ENCODE measurements around the gene FAM43A.

FAM43A gene

GRCh38 chr3:194682694-194683310 lies 2.9 kb upstream of the FAM43A start:
- H2AFZ ChIP-seq (ENCODE audit: low read depth), result peak overlapping the region; percentile 73
- H3K4me1 ChIP-seq (ENCODE audit: low read depth, poor library complexity, severe bottlenecking), result peaks cover 42% of the 10 kb centered on the region
- no peaks in the 10 kb centered on the region for H3K79me2 ChIP-seq (ENCODE audit: insufficient read depth, low read depth)
- no peaks in the 10 kb centered on the region for H4K20me1 ChIP-seq (ENCODE audit: insufficient read depth)
- H3K27me3 ChIP-seq (ENCODE audit: insufficient read depth, low read depth), result peaks cover 13% of the 10 kb centered on the region
- peak overlapping the region; percentile 70 for H3K4me2 ChIP-seq
- H3K36me3 ChIP-seq (ENCODE audit: insufficient read depth), result no peaks in the 10 kb centered on the region
- no peak overlapping the region for H3K27ac ChIP-seq
- peak; percentile 89 for TF ChIP-seq CTCF (conservative IDR thresholded peaks at IDR 0.05; ENCODE audit: low read depth, low read length)
- H3K9ac ChIP-seq, result no peak overlapping the region
- no peak overlapping the region for H3K4me3 ChIP-seq (IDR thresholded peaks at IDR 0.05; ENCODE audit: insufficient read depth, low read depth, low read length)

- Histone ChIP-seq H4K20me1 (ENCODE audit: insufficient read depth) (no peaks in the 10 kb centered on the region), H3K4me3 (IDR thresholded peaks at IDR 0.05; ENCODE audit: insufficient read depth, low read depth, low read length) (no peak overlapping the region), H3K79me2 (ENCODE audit: insufficient read depth, low read depth) (no peaks in the 10 kb centered on the region), H3K4me2 (peak overlapping the region; percentile 70; the same call in 1 of the 2 replicates), H3K27ac (no peak overlapping the region), H3K36me3 (ENCODE audit: insufficient read depth) (no peaks in the 10 kb centered on the region), H2AFZ (ENCODE audit: low read depth) (no peak overlapping the region), H3K9ac (no peak overlapping the region), H3K27me3 (ENCODE audit: insufficient read depth, low read depth) (peaks cover 13% of the 10 kb centered on the region), H3K4me1 (ENCODE audit: low read depth, poor library complexity, severe bottlenecking) (peaks cover 42% of the 10 kb centered on the region)
- TF ChIP-seq CTCF (conservative IDR thresholded peaks at IDR 0.05; ENCODE audit: low read depth, low read length), result no peak
Measured at GRCh38 chr3:194683380-194683779, 2.3 kb upstream of the FAM43A start.

GRCh38 chr3:194685065-194685717 lies 492 bp upstream of the FAM43A start:
- H3K4me2 ChIP-seq, result peak overlapping the region; percentile 59
- H3K4me1 ChIP-seq (ENCODE audit: low read depth, poor library complexity, severe bottlenecking), result peaks cover 42% of the 10 kb centered on the region
- peaks cover 13% of the 10 kb centered on the region for H3K27me3 ChIP-seq (ENCODE audit: insufficient read depth, low read depth)
- H4K20me1 ChIP-seq (ENCODE audit: insufficient read depth), result no peaks in the 10 kb centered on the region
- H2AFZ ChIP-seq (ENCODE audit: low read depth), result peak overlapping the region; percentile 84
- TF ChIP-seq CTCF (conservative IDR thresholded peaks at IDR 0.05; ENCODE audit: low read depth, low read length), result no peak
- peak overlapping the region; percentile 23; the same call in 1 of the 2 replicates for H3K9ac ChIP-seq
- peak overlapping the region; percentile 57 for H3K4me3 ChIP-seq (IDR thresholded peaks at IDR 0.05; ENCODE audit: insufficient read depth, low read depth, low read length)
- H3K27ac ChIP-seq, result no peak overlapping the region
- no peaks in the 10 kb centered on the region for H3K79me2 ChIP-seq (ENCODE audit: insufficient read depth, low read depth)
- no peaks in the 10 kb centered on the region for H3K36me3 ChIP-seq (ENCODE audit: insufficient read depth)

- no peaks in the 10 kb centered on the region for H3K79me2 ChIP-seq (ENCODE audit: insufficient read depth, low read depth)
- H3K27me3 ChIP-seq (ENCODE audit: insufficient read depth, low read depth), result peaks cover 13% of the 10 kb centered on the region
- peak overlapping the region; percentile 14 for H3K4me3 ChIP-seq (IDR thresholded peaks at IDR 0.05; ENCODE audit: insufficient read depth, low read depth, low read length)
- no peak for TF ChIP-seq CTCF (conservative IDR thresholded peaks at IDR 0.05; ENCODE audit: low read depth, low read length)
- H3K36me3 ChIP-seq (ENCODE audit: insufficient read depth), result no peaks in the 10 kb centered on the region
- H3K9ac ChIP-seq, result no peak overlapping the region
- peak overlapping the region; percentile 59 for H3K4me2 ChIP-seq
- H3K4me1 ChIP-seq (ENCODE audit: low read depth, poor library complexity, severe bottlenecking), result peaks cover 42% of the 10 kb centered on the region
- no peaks in the 10 kb centered on the region for H4K20me1 ChIP-seq (ENCODE audit: insufficient read depth)
- peak overlapping the region; percentile 84 for H2AFZ ChIP-seq (ENCODE audit: low read depth)
- no peak overlapping the region for H3K27ac ChIP-seq
Measured at GRCh38 chr3:194686414-194686815, 732 bp downstream of the FAM43A start.
